CD14-positive monocyte (primary cell): ENCODE results near the gene MS4A18. TPM values are rescaled to one million over a fixed set of nuclear protein-coding genes. Genes with fewer than 3 reads are reported as not detected.

ENCODE experiments used
- DNase-seq, 3 donors: peaks; one replicate each; pipeline ENCODE4 v3.0.0-alpha.2; 2011 to 2022
- H2AFZ ChIP-seq: 2 replicates; pipeline ENCODE4 v1.6.0; 2012; ENCODE audit warnings: mild to moderate bottlenecking, low read depth, low read length, inconsistent platforms; ENCODE audit not compliant: insufficient read depth, poor library complexity, severe bottlenecking
- H3K27ac ChIP-seq, 2 donors: 1 replicate in 1 of 2; 2 replicates in 1 of 2; pipeline ENCODE4 v1.5.1; 2012 to 2013; ENCODE audit warnings: low read length in 2 of 2, control low read depth in 1 of 2, inconsistent platforms in 1 of 2, low read depth in 1 of 2, mild to moderate bottlenecking in 1 of 2
- H3K27me3 ChIP-seq, 2 donors: one replicate each; pipeline versions ENCODE4 v1.6.0 to v1.6.1; 2011 to 2013; ENCODE audit warnings: low read length in 2 of 2; ENCODE audit not compliant: control insufficient read depth in 2 of 2, insufficient read depth in 2 of 2
- H3K36me3 ChIP-seq, 2 donors: replicated peaks in 1 of 2; 1 replicate in 1 of 2; 2 replicates in 1 of 2; pipeline versions ENCODE4 v1.5.1 to v1.6.1; 2012 to 2013; ENCODE audit warnings: low read length in 2 of 2, control low read depth in 1 of 2, inconsistent platforms in 1 of 2, mild to moderate bottlenecking in 1 of 2; ENCODE audit not compliant: insufficient read depth in 2 of 2, control insufficient read depth in 1 of 2
- H3K4me1 ChIP-seq, 2 donors: 1 replicate in 1 of 2; 2 replicates in 1 of 2; pipeline versions ENCODE4 v1.5.1 to v1.6.1; 2012 to 2013; ENCODE audit warnings: low read length in 2 of 2, control low read depth in 1 of 2, inconsistent platforms in 1 of 2, mild to moderate bottlenecking in 1 of 2, moderate library complexity in 1 of 2; ENCODE audit not compliant: insufficient read depth in 2 of 2, control insufficient read depth in 1 of 2
- H3K4me2 ChIP-seq: replicated peaks from 2 replicates; pipeline ENCODE3; 2012; ENCODE audit warnings: low read length, moderate library complexity, mild to moderate bottlenecking; ENCODE audit not compliant: poor library complexity, severe bottlenecking; ENCODE audit errors: extremely low read depth
- H3K4me3 ChIP-seq, 3 experiments: fragments of 200-600 bp in 1 of 3; sonication (generic) in 1 of 3; replicated peaks in 1 of 3; 1 replicate in 2 of 3; 2 replicates in 1 of 3; pipeline ENCODE4 v1.5.1; 2011 to 2013; ENCODE audit warnings: low read length in 3 of 3, mild to moderate bottlenecking in 3 of 3, control low read depth in 2 of 3, low read depth in 2 of 3, inconsistent platforms in 1 of 3, moderate library complexity in 1 of 3
- H3K79me2 ChIP-seq: 2 replicates; pipeline ENCODE4 v1.6.0; 2012; ENCODE audit warnings: mild to moderate bottlenecking, control low read depth, inconsistent platforms, low read length, moderate library complexity; ENCODE audit not compliant: insufficient read depth
- H3K9ac ChIP-seq: 2 replicates; pipeline ENCODE4 v1.6.0; 2017; ENCODE audit warnings: low read length, mild to moderate bottlenecking; ENCODE audit not compliant: insufficient read depth, poor library complexity, severe bottlenecking
- H3K9me3 ChIP-seq, 2 donors: replicated peaks in 1 of 2; 1 replicate in 1 of 2; 2 replicates in 1 of 2; pipeline versions ENCODE4 v1.5.1 to v1.6.1; 2012 to 2013; ENCODE audit warnings: low read length in 2 of 2, control low read depth in 1 of 2; ENCODE audit not compliant: control insufficient read depth in 1 of 2, insufficient read depth in 1 of 2
- H4K20me1 ChIP-seq: 2 replicates; pipeline ENCODE4 v1.6.0; 2012; ENCODE audit warnings: mild to moderate bottlenecking, low read length, control low read depth, moderate library complexity; ENCODE audit not compliant: insufficient read depth
- H3K27ac Mint-ChIP-seq, 7 donors: one replicate each; pipeline ENCODE4 v1.8.0; 2020; ENCODE audit warnings: mild to moderate bottlenecking in 7 of 7, mixed read lengths in 7 of 7, moderate library complexity in 6 of 7, inconsistent platforms in 2 of 7
- H3K27me3 Mint-ChIP-seq, 3 donors: one replicate each; pipeline ENCODE4 v1.8.0; 2021 to 2022; ENCODE audit warnings: low read depth in 3 of 3, mild to moderate bottlenecking in 3 of 3, mixed read lengths in 3 of 3, moderate library complexity in 3 of 3, inconsistent platforms in 1 of 3
- H3K36me3 Mint-ChIP-seq, 2 donors: one replicate each; pipeline ENCODE4 v1.8.0; 2020; ENCODE audit warnings: mixed read lengths in 2 of 2, inconsistent platforms in 1 of 2, mild to moderate bottlenecking in 1 of 2
- H3K4me1 Mint-ChIP-seq: one replicate; pipeline ENCODE4 v1.8.0; 2020; ENCODE audit warnings: mild to moderate bottlenecking, mixed read lengths
- H3K4me3 Mint-ChIP-seq, 2 donors: one replicate each; pipeline ENCODE4 v1.8.0; 2020; ENCODE audit warnings: mild to moderate bottlenecking in 2 of 2, mixed read lengths in 2 of 2, moderate library complexity in 1 of 2
- H3K9me3 Mint-ChIP-seq, 7 donors: one replicate each; pipeline ENCODE4 v1.8.0; 2020 to 2022; ENCODE audit warnings: mixed read lengths in 7 of 7, mild to moderate bottlenecking in 6 of 7, moderate library complexity in 6 of 7, inconsistent platforms in 2 of 7
- CTCF ChIP-seq: fragments of 200-600 bp; IDR thresholded peaks from one replicate; pipeline ENCODE4 v1.8.0; 2022; ENCODE audit warnings: antibody characterized with exemption, mild to moderate bottlenecking
- WGBS: methylation state at CpG from one replicate; pipeline ENCODE4 v1.1.5; 2013; ENCODE audit warnings: missing lambda C conversion rate; ENCODE audit not compliant: insufficient coverage; 5-methylcytosine and 5-hydroxymethylcytosine counted together
- intact Hi-C, 2 donors: fragments of 100-400 bp; cut with micrococcal nuclease; formaldehyde crosslinking; loops; one replicate each; pipeline versions ENCODE4 v1.15.0 to v1.15.1; 2023
- polyA plus RNA-seq, 3 donors: library from polyadenylated mRNA; depleted of rRNA in 1 of 3; unstranded in 2 of 3; stranded (reverse) in 1 of 3; fragments of 300-500 nt in 2 of 3; fragments of >200 nt in 1 of 3; fragmentation: Illumina TruSeq in 2 of 3; gene quantifications; 1 replicate in 2 of 3; 2 replicates in 1 of 3; pipeline ENCODE4 v1.2.3, GENCODE V29; 2012 to 2021

The MS4A18 gene
- polyA plus RNA-seq, 3 donors = not detected

DNA sequence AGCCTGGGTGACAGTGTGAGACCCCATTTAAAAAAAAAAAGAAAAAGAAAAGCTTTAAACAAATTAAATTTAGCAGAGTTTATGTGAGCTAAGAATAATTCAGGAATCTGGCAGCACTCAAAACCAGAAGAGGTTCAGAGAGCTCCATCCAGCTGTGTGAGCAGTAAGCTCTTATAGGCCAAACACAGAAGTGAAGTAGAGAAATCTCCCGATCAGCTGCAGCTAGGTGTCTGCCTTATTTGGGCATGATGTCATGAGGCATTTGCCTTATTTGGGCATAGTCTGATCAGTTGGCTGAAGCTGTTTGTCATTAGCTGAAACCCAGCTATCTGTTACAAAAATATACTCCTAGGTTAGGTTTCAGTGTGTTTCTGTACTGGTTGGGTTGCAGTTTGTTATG is 40.4 kb downstream of the MS4A18 start:
- no peak overlapping the region for H2AFZ ChIP-seq
- H3K4me1 ChIP-seq = peaks cover 1 to 2% of the 10 kb centered on the region in 2 donors
- no peak overlapping the region for H3K27ac ChIP-seq
- Mint-ChIP-seq H3K4me3 (no peak overlapping the region), H3K36me3 (no peaks in the 10 kb centered on the region), H3K9me3 (peaks cover 0 to 8% (median 0%) of the 10 kb centered on the region in 7 donors), H3K4me1 (peaks cover 7% of the 10 kb centered on the region), H3K27ac (no peak overlapping the region), H3K27me3 (peaks cover 4 to 29% (median 6%) of the 10 kb centered on the region in 3 donors)
- TF ChIP-seq CTCF = no peak
- H3K27me3 ChIP-seq = peaks cover 2% of the 10 kb centered on the region in 2 donors
- no peak overlapping the region for H3K9ac ChIP-seq
- H3K4me3 ChIP-seq = no peak overlapping the region
- no peaks in the 10 kb centered on the region for H3K9me3 ChIP-seq
- no peaks in the 10 kb centered on the region for H4K20me1 ChIP-seq
- intact Hi-C loops = no loop called here
- H3K79me2 ChIP-seq = no peaks in the 10 kb centered on the region
- H3K4me2 ChIP-seq = no peak overlapping the region
- no peak for DNase-seq
- H3K36me3 ChIP-seq = no peaks in the 10 kb centered on the region
- no CpG with 5 or more reads among the region's 1 CpG for WGBS

DNA sequence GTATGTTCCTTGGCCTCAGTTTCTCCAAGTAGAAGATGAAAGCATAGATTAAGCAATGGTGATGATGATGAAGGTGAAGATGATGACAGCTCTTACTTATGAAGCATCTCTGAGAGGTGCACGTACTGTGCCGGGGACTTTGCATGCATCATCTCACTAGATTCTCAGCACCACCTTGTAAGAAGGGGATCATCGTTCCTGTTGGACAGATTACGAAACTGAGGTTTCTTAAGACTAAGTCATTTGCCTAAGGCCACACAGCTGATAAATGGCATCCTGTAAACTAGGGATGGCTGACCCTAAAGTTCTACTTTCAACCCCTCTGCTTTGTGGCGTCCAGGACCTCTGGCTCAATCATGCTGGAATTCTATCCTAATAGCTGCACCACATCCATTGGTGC is 40.8 kb downstream of the MS4A18 start:
- no peaks in the 10 kb centered on the region for H3K36me3 Mint-ChIP-seq
- DNase-seq = no peak
- H3K79me2 ChIP-seq = no peaks in the 10 kb centered on the region
- no peak overlapping the region for H3K27ac ChIP-seq
- no peak overlapping the region for H3K4me2 ChIP-seq
- no peaks in the 10 kb centered on the region for H3K27me3 ChIP-seq
- H3K9me3 ChIP-seq = no peaks in the 10 kb centered on the region
- H3K4me3 Mint-ChIP-seq = no peak overlapping the region
- H3K27ac Mint-ChIP-seq = no peak overlapping the region
- H3K9ac ChIP-seq = no peak overlapping the region
- WGBS = 24% methylated on average over 3 of the region's 5 CpGs
- H3K4me3 ChIP-seq = no peak overlapping the region
- no peak overlapping the region for H2AFZ ChIP-seq
- peaks cover 4 to 26% (median 5%) of the 10 kb centered on the region in 3 donors for H3K27me3 Mint-ChIP-seq
- H3K4me1 ChIP-seq = no peaks in the 10 kb centered on the region
- no peak for TF ChIP-seq CTCF
- H3K9me3 Mint-ChIP-seq = peaks cover 0 to 8% (median 0%) of the 10 kb centered on the region in 7 donors
- no peaks in the 10 kb centered on the region for H3K36me3 ChIP-seq
- peaks cover 3% of the 10 kb centered on the region for H3K4me1 Mint-ChIP-seq
- intact Hi-C loops = no loop called here
- H4K20me1 ChIP-seq = no peaks in the 10 kb centered on the region
